Glutamatergic neuron (in vitro differentiated cells): Measurements from ENCODE around the gene GPR63. TPM values are rescaled to one million over a fixed set of nuclear protein-coding genes. Genes with fewer than 3 reads are reported as not detected.

Experiments
- DNase-seq: peaks from one replicate; pipeline ENCODE4 v3.0.0; 2022
- H3K27ac Mint-ChIP-seq: one replicate; pipeline ENCODE4 v1.8.0; 2020; ENCODE audit warnings: mild to moderate bottlenecking, mixed read lengths, inconsistent platforms; ENCODE audit not compliant: unreplicated experiment
- H3K27me3 Mint-ChIP-seq: one replicate; pipeline ENCODE4 v1.8.0; 2020; ENCODE audit warnings: mild to moderate bottlenecking, moderate library complexity, mixed read lengths, inconsistent platforms; ENCODE audit not compliant: unreplicated experiment
- H3K36me3 Mint-ChIP-seq: one replicate; pipeline ENCODE4 v1.8.0; 2020; ENCODE audit warnings: mild to moderate bottlenecking, mixed read lengths, inconsistent platforms; ENCODE audit not compliant: unreplicated experiment
- H3K4me1 Mint-ChIP-seq: one replicate; pipeline ENCODE4 v1.8.0; 2020; ENCODE audit warnings: mild to moderate bottlenecking, low read depth, mixed read lengths, inconsistent platforms; ENCODE audit not compliant: unreplicated experiment
- H3K4me3 Mint-ChIP-seq: one replicate; pipeline ENCODE4 v1.8.0; 2020; ENCODE audit warnings: mild to moderate bottlenecking, mixed read lengths, inconsistent platforms; ENCODE audit not compliant: unreplicated experiment
- H3K9me3 Mint-ChIP-seq: one replicate; pipeline ENCODE4 v1.8.0; 2020; ENCODE audit warnings: mild to moderate bottlenecking, moderate library complexity, mixed read lengths, inconsistent platforms; ENCODE audit not compliant: unreplicated experiment
- total RNA-seq: library from RNA; stranded (reverse); fragmentation: NEBNext Ultra II Directional; extraction: Animal tissue kit (Norgen Biotek cat#: 25700); gene quantifications from one replicate; pipeline ENCODE4 v1.2.1, GENCODE V29; 2021; ENCODE audit not compliant: unreplicated experiment
- TF ChIP-seq, protein P1 (sequence below): fragments of 200-600 bp; sonication (generic); IDR thresholded peaks from one replicate; pipeline ENCODE4 v1.5.0; 2021; ENCODE audit not compliant: partially characterized antibody, unreplicated experiment

Gene GPR63
- total RNA-seq, 1 donor from 2014 or later: 6.6 TPM

DNA sequence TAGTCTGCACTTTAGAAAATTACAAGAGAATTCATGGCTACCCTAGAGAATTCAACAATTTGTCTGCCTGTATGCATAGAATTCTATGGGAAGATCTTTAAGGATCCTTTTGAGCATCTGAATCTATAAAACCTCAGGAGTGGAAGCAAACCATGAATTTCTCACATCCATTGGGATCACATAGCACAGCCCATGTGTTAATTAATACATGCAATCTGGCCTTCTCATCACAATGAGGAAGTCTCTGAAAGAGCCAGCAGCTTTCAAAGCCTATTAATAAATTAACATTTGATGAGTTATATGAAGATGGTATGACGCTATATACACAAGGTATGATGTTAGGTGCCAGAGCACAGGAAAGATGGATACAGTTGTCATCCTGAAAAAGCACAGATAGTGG is 35.7 kb upstream of the GPR63 start:
- TF ChIP-seq, protein P1, sequence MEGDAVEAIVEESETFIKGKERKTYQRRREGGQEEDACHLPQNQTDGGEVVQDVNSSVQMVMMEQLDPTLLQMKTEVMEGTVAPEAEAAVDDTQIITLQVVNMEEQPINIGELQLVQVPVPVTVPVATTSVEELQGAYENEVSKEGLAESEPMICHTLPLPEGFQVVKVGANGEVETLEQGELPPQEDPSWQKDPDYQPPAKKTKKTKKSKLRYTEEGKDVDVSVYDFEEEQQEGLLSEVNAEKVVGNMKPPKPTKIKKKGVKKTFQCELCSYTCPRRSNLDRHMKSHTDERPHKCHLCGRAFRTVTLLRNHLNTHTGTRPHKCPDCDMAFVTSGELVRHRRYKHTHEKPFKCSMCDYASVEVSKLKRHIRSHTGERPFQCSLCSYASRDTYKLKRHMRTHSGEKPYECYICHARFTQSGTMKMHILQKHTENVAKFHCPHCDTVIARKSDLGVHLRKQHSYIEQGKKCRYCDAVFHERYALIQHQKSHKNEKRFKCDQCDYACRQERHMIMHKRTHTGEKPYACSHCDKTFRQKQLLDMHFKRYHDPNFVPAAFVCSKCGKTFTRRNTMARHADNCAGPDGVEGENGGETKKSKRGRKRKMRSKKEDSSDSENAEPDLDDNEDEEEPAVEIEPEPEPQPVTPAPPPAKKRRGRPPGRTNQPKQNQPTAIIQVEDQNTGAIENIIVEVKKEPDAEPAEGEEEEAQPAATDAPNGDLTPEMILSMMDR: no peak
- no peak overlapping the region for H3K27ac Mint-ChIP-seq
- no peak overlapping the region for H3K4me3 Mint-ChIP-seq
- no peaks in the 10 kb centered on the region for H3K36me3 Mint-ChIP-seq
- DNase-seq: no peak
- H3K9me3 Mint-ChIP-seq: no peaks in the 10 kb centered on the region
- no peaks in the 10 kb centered on the region for H3K27me3 Mint-ChIP-seq
- peaks cover 9% of the 10 kb centered on the region for H3K4me1 Mint-ChIP-seq

DNA sequence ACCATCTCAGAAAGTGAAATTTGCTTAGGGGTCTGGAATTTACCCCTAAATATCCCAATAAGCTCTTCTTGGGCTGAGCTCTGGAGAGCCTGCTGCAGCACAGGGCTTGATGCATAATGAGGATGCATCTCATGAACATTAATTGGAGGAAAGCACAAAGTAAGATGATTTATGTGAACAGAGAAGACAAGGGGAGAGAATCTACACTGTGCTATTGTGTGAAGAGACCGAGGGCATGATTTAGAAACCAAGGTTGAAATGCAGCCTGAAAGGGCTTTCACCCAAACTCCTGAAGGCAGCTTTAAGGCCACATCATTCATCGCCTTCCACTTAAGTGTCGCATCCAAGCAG is 27.8 kb upstream of the GPR63 start:
- TF ChIP-seq, protein P1: no peak
- Mint-ChIP-seq H3K27me3 (peaks cover 2% of the 10 kb centered on the region), H3K4me3 (no peak overlapping the region), H3K27ac (no peak overlapping the region), H3K4me1 (peaks cover 8% of the 10 kb centered on the region), H3K36me3 (no peaks in the 10 kb centered on the region), H3K9me3 (peaks cover 3% of the 10 kb centered on the region)
- DNase-seq: no peak

DNA sequence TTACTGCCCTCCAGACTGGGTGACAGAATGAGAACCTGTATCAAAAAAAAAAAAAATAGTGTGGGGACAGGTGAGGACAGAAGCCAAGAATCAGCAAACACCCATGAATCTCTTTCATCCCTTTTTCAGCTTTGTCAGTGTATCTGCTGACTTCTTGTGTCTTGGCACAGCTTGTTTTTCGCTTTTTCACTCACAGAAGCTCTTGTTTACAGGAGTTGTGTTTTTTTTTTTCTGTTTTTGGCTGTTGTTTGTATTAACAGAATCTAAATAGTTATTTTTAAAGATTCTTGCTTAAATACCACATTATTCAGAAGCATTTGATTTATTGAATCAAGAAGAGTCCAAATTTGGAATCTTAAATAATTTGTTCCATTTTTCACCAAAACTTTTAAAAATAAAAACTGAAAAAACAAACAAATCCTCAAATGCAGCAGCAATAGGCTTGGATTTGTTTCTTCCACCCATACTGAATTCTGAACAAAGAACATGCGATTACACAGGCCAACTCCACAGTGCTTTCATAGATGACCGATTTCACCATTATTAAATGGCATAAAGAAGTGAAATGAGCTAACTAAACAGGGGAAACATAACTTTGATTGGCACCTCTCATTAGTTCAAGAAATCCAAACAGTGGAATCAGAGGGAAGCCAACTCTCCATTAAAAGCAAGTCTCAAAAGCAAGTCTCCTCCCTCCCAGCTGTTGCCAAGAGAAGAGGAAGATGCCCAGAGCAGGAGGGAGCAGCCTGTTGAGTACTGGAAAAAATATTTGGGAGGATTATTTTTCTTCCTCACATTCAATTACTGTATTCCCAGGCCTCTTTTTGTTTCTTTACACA is 27.2 kb upstream of the GPR63 start:
- Mint-ChIP-seq H3K27me3 (peaks cover 2% of the 10 kb centered on the region), H3K36me3 (peaks cover 4% of the 10 kb centered on the region), H3K4me3 (no peak overlapping the region), H3K9me3 (peaks cover 3% of the 10 kb centered on the region), H3K27ac (no peak overlapping the region), H3K4me1 (peaks cover 8% of the 10 kb centered on the region)
- no peak for DNase-seq
- TF ChIP-seq, protein P1: no peak

DNA sequence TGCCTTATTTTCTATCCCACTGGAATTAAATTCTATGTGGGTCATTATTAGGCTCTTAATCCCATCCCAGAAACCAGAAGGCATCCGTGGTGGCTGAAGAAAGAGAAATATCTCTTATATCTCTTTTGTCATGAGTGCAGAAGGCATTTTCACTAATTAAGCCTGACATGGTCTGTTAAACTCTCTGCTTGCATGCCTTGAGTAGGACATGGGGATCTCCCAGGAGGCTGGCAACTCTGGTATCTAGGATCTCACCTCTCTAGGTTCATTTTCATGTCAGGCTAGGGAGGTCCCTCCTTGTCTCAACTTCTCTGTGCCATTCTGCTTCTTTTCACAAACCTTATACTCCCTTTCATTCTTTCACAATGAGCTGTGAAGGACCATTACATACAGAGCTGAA is 25.3 kb upstream of the GPR63 start:
- no peak overlapping the region for H3K27ac Mint-ChIP-seq
- no peak overlapping the region for H3K4me3 Mint-ChIP-seq
- H3K27me3 Mint-ChIP-seq: peaks cover 2% of the 10 kb centered on the region
- no peak for DNase-seq
- TF ChIP-seq, protein P1: no peak
- H3K9me3 Mint-ChIP-seq: peaks cover 3% of the 10 kb centered on the region
- H3K4me1 Mint-ChIP-seq: peaks cover 8% of the 10 kb centered on the region
- H3K36me3 Mint-ChIP-seq: peaks cover 8% of the 10 kb centered on the region

DNA sequence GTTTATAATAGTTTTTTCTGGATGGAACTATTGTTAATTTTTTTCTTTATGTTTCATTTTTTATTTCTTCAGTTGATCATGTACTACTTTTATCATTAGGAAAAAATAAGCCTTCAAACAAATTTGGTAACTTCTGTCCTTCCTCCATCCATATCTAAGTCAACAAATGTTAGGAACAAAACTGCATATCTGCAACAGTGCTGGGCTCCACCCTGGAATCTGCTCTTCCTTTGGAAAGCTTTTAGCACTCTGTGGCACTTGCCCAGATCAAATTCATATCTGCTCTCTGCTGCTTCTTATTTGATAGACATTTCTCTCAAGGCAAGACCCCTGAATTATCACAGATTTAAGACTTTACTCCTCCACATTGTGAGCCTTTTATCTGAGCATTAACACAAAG is 24.3 kb upstream of the GPR63 start:
- Mint-ChIP-seq H3K4me3 (no peak overlapping the region), H3K9me3 (peaks cover 3% of the 10 kb centered on the region), H3K27me3 (peaks cover 2% of the 10 kb centered on the region), H3K36me3 (peaks cover 8% of the 10 kb centered on the region), H3K4me1 (peaks cover 8% of the 10 kb centered on the region), H3K27ac (no peak overlapping the region)
- no peak for DNase-seq
- TF ChIP-seq, protein P1: no peak
